ENCODE results near the gene C5orf46. TPM values are rescaled to one million over a fixed set of nuclear protein-coding genes. Genes with fewer than 3 reads are reported as not detected.

Gene C5orf46
- total RNA-seq, 1 experiment from 2014 or later: not detected

- DNase-seq (ENCODE audit: low read depth): no peak
Measured at GRCh38 chr5:147859962-147860640, 46.2 kb downstream of the C5orf46 start.

GRCh38 chr5:147858565-147858964 lies 47.8 kb downstream of the C5orf46 start:
- DNase-seq (ENCODE audit: low read depth): no peak

GRCh38 chr5:147857302-147858129 lies 48.8 kb downstream of the C5orf46 start:
- peak; percentile 41 for DNase-seq (ENCODE audit: low read depth)

- no peak for DNase-seq (ENCODE audit: low read depth)
Measured at GRCh38 chr5:147856801-147857200, 49.5 kb downstream of the C5orf46 start.

GRCh38 chr5:147855774-147856069 lies 50.6 kb downstream of the C5orf46 start:
- DNase-seq (ENCODE audit: low read depth): no peak

GRCh38 chr5:147854894-147855773 lies 51.2 kb downstream of the C5orf46 start:
- no peak for DNase-seq (ENCODE audit: low read depth)

GRCh38 chr5:147854331-147854730 lies 52.0 kb downstream of the C5orf46 start:
- no peak for DNase-seq (ENCODE audit: low read depth)

- DNase-seq (ENCODE audit: low read depth): no peak
Measured at GRCh38 chr5:147853372-147853987, 52.9 kb downstream of the C5orf46 start.

GRCh38 chr5:147852365-147852764 lies 54.0 kb downstream of the C5orf46 start:
- no peak for DNase-seq (ENCODE audit: low read depth)

GRCh38 chr5:147851578-147851977 lies 54.8 kb downstream of the C5orf46 start:
- DNase-seq (ENCODE audit: low read depth): no peak

GRCh38 chr5:147849226-147849625 lies 57.1 kb downstream of the C5orf46 start:
- DNase-seq (ENCODE audit: low read depth): no peak

GRCh38 chr5:147845618-147846017 lies 60.7 kb downstream of the C5orf46 start:
- DNase-seq (ENCODE audit: low read depth): no peak

- no peak for DNase-seq (ENCODE audit: low read depth)
Measured at GRCh38 chr5:147844846-147845245, 61.5 kb downstream of the C5orf46 start.

- DNase-seq (ENCODE audit: low read depth): no peak
Measured at GRCh38 chr5:147842869-147843268, 63.5 kb downstream of the C5orf46 start.

Other genes with a start within 250 kb of the C5orf46 start
- gene JAKMIP2, start 123.8 kb downstream of the C5orf46 start, total RNA-seq (2014; rRNA removed): 0.06 and 0.52 TPM in 2 replicates
- not detected in 2 replicates for gene SPINK1, start 74.9 kb downstream of the C5orf46 start, total RNA-seq (2014; rRNA removed)
- gene SCGB3A2, start 27.8 kb downstream of the C5orf46 start, total RNA-seq (2014; rRNA removed): not detected in 2 replicates
- gene SPINK5, start 157.4 kb upstream of the C5orf46 start, total RNA-seq (2014; rRNA removed): not detected in 2 replicates